Left renal cortex interstitium (tissue), 4 donors: ENCODE results near the gene KIF17. TPM values are rescaled to one million over a fixed set of nuclear protein-coding genes. Genes with fewer than 3 reads are reported as not detected.

Experiments
- DNase-seq, 4 donors: peaks; one replicate each; pipeline ENCODE4 v3.0.0-alpha.2; 2013; ENCODE audit warnings: low read depth in 4 of 4, low spot score in 2 of 4, missing footprints in 1 of 4
- polyA plus RNA-seq, 4 donors: library from polyadenylated mRNA; unstranded; fragments of 120-200 nt; gene quantifications; one replicate each; pipeline ENCODE4 v1.2.1, GENCODE V29; 2013; ENCODE audit not compliant: insufficient read length in 4 of 4

KIF17 gene
- 1 to 10 TPM; 3.7 to 7.1 (median 4.7) TPM for polyA plus RNA-seq

DNA sequence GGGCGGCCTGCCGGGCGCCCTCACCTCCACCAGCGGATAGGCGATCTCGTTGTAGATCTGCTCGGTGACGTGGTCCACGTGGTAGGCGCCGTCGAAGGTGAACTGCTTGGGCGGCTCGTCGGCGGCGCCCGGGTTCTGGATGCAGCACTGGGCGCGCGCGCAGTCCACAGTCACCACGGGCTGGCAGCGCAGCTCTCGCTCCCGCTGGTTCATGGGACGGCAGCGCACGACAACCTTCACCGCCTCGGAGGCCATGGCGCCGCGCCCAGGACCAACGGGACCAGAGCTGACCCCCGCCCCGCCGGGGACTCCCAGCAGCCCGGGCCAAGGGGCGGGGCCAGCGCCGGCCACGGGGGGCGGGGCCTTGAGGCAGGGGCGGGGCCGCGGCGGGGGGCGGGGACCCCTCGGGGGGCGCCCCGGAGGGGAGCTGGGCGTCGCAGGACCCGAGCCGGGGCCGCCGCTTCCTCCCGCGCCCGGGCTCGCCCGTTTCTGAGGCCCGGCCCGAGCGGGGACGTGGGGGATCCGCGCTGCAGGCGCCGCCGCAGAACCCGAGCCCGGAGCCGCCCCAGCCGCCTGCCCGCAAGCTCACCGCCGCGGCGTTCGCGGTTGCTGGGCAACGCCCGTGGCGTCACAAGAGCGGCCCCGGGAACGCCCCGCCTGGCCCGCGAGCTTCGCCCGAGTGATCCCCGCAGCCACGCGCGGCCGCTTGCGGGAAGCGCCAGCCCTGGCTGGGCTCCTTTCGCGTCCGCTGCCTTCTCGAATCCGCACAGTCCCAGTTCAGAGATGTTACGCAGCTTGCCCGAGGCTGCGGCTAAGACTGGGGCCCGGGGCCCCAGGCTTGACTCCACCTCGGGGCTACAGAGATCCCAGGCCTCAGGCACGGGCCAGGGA lies at the start of gene KIF17:
Gene KIF17, minus strand, starts transcription at position 556 of the 891 bp plus-strand sequence. Its CDS starts 301 bp downstream, at position 255.
- DNase-seq, result peak in 1 of 4 donors; percentile 64

DNA sequence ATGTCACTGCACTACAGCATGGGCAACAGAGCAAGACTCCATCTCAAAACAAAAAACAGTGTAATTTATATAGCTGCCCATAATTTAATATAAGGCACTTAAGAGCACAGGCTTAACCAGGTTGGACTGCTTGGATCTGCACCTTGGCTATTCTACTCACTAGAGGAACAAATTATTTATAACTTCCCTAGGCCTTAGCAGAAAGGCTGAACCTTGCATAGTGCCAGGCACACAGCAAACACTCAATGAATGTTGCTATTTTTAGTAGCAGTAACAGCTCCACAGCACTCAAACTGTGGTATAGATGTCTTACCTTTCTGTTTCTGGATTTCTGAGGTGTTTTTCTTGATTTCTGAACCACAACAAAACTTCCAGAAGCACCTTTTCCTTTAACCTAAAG lies 49.5 kb upstream of the KIF17 start:
- no peak for DNase-seq

DNA sequence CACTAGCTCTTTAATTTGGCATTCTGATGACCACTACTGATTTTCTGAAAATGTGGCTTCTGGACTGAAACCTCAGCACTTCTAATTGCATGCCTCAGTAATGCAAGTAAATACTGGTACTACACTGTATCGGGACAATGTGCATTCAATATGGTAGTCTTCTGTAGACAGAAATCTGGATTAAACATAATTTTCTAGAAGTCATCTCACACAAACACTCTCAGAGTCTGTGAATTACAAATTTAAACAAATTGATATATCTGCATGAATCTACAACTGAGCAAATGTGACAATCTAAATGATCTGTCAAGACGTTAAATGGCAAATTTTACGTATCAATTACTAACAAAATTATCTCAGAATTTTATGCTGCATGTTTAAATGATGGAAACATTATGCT lies 45.6 kb upstream of the KIF17 start:
- no peak for DNase-seq

DNA sequence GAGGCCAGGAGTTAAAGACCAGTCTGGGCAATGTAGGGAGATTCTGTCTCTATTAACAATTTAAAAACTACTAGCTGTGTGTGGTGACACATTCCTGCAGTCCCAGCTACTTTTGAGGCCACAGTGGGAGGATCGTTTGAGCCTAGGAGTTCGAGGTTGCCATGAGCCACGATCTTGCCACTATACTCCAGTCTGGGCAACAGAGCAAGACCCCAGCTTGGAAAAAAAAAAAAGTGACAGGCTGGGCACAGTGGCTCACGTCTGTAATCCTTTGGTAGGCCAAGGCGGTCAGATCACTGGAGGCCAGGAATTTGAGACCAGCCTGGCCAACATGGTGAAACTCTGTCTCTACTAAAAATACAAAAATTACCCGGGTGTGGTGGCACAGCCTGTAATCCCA lies 42.5 kb upstream of the KIF17 start:
- DNase-seq, result no peak

DNA sequence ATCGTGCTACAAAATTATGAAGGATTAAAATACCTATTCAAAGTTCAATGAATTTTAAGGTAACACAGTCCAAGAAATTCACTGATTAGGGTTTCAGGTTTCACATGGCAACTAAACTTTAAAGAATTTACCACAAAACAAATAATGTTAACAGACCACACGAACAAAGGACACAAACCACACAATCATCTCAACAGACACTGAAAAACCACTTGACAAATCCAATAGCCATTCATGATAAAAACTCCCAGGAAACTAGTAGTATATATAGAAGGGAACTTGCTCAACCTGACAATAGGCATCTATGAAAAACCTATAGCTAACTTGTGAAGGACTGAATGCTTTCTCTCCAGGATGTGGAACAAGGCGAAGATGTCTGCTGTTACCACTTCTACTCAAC lies 35.8 kb upstream of the KIF17 start:
- DNase-seq, result no peak

DNA sequence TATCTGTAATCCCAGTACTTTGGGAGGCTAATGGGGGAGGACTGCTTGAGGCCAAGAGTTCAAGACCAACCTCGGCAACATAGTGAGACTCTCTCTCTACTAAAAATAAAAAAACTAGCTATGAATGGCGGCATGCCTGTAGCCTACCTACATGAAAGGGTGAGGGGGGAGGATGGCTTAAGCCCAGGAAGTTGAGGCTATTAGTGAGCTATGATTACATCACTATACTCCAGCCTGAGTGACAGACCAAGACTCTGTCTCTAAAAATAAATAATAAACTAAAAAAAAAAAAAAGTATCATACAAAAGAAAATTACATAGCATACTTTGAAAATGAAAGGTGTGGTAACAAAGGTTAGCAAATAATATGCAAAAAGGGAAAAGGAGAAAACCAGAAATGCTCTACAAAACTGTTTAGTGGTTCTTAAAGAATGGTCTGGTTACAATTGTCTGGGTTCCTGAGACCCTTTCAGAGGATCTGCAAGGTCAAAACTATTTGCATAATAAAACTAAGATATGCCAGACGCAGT lies 33.7 kb upstream of the KIF17 start:
- no peak for DNase-seq

DNA sequence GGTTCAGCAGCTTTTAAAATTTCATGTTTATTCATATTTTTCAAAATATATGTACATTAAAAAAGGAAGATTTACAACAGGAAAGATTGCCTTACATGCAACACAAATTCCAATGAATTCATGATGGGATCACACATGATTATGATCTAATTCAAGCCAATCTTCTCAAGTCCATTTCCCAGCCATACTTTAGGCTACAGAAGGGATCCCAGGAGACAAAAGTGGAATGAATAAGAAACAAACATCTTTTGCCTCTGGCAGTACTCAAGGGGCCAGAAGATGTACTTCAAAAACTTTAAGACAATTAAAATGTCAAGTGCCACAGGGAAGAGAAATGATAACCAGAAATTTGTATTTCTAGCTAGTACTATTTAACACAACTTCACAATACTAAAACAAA lies 24.9 kb upstream of the KIF17 start:
- DNase-seq, result no peak

DNA sequence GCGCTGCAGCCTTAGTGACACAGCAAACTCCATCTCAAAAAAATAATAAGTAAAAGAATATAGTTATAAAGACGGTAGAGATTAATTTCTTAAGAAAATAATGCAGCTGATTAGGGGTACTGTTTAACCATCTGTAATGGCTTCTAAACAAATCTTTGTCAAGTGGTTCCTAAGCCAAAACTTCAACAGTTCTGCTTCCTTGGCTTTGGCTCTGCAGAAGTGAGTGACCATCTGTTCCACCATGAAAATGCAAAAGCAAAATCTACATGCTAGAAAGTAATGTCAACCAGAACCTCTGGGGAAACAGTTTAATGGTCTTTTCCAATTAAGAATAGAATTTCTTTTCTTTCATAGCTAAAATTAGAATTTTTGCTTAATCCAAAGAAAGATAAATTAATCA lies 23.0 kb upstream of the KIF17 start:
- no peak for DNase-seq

DNA sequence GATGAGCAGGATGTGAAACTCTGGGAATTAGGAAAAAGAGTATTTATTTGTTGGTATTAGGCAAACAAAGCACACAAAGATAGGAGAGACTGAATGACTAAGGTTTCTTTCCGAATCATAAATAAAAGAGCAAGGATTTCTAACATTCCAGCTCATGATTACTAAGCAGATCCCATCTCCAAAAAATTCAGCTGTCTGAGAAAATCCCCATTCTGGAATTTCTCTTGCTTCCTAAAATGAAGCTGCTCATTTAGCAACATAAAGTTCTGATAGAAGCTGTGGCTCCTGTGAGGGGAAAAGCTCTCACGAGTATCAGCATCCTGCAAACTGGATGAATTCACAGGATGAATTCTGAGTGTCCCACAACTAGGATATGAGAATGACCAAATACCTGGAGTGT lies 21.4 kb upstream of the KIF17 start:
- DNase-seq, result no peak

DNA sequence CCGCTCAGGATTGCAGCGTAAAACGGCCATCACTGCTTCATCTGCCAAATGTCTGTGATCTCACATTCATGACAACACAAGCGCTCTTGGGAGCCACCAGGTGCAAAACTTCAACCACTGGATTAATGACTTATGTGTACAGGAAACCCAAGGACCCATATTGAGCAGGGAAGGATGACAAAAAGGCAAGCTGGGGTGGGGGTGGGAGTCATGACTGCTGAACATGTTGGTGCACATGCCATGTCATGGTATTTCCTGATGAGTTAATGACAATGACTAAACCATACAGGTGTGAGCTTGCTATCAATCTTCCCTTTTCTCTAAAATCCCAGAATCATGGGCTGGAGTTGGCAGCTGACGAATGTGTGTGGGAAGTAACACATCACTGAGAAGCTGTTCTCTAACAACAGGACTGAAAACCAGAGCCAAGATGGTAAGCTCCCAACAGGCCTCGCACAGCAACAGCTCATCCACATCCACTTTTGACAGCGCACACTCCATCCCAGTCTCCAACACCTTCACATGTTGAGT lies 17.8 kb upstream of the KIF17 start:
- DNase-seq, result no peak

DNA sequence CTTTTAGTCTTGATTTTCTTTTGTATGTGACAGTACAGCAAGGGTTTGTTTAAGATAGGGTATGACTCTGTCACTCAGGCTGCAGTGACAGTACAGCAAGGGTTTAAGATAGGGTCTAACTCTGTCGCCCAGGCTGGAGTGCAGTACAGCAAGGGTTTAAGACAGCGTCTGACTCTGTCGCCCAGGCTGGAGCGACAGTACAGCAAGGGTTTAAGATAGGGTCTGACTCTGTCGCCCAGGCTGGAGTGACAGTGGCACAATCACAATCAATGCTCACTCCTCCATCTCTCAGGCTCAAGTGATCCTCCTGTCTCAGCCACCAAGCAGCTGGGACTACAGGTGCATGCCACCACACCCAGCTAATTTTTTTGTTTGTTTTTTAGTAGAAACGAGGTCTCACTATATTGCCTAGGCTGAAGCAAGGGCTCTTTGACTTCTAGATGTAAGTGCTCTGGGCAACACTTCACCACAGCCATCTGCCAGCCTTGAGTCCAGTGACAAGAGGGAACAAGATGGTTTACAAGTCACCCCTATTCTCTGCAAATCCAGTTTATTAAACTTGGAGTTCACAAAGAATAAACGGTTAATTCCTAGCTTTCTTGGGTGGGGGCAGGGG lies 15.7 kb upstream of the KIF17 start:
- DNase-seq, result no peak

DNA sequence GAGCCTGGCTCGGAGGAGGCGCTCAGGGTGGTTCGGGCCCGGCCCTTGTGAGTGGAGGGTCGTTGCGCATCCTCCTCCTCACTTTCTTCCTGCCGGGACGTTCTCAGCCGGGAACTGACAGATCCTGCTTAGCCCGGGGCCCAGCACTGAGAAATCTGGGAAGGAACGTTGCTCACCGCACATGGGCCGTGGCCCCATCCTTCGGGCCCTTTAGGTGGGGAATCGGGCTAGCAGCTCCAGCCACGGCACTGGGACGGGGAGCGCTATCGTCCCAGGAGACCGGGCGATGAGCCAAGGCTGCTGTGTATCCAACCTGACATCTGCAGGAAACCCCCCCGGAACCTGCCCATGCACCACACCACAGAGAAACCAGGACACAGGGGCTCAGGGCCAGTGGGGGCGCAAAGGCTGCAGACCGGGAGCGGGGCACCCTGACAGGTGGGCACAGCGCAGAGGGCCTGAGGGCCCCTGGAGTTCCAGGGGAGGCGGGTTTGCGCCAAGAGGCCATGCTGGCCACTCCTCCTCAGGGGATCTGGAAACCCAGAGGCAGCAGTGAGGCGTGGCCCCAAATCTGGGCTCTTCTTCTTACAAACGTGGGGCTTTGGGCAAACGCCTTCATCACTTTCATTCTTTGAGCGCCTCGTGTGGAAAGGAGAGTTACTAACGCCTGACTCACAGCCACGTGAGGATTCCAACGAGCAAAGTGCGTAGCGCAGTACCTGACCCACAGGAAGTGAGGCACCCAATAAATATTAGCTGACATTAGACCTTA lies 15.0 kb upstream of the KIF17 start, which contains the start of gene SH2D5:
Gene SH2D5, minus strand, starts transcription at position 116 of the 772 bp plus-strand sequence. CDS start 4,659 bp downstream, outside the sequence.
- DNase-seq, result peak in 1 of 4 donors; percentile 69

DNA sequence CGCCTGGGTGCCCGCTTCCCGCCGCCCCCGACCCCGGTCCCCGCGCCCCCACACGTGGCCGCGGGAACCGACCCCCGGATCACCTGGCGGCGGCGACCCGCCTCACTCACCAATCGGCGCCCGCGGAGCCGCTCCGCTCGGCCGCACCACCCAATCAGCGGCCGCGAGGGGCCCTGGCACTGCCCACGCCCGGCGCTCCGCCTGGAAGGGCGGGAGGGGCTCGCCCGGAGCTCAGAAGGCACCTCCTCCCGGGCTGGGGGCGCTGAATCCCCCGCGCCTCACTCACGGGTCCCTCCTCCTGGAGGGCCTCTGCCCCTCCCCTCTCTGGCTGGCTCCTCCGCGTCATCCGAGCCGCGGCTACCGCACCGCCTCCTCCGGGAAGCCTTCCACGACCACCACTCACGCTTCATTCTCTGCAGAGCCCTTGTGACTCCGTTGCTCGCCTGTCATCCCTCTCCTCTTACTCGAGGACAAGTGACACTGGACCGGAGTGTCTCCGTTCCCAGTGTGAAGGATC lies 14.3 kb upstream of the KIF17 start:
- DNase-seq, result peak in 1 of 4 donors; percentile 63

DNA sequence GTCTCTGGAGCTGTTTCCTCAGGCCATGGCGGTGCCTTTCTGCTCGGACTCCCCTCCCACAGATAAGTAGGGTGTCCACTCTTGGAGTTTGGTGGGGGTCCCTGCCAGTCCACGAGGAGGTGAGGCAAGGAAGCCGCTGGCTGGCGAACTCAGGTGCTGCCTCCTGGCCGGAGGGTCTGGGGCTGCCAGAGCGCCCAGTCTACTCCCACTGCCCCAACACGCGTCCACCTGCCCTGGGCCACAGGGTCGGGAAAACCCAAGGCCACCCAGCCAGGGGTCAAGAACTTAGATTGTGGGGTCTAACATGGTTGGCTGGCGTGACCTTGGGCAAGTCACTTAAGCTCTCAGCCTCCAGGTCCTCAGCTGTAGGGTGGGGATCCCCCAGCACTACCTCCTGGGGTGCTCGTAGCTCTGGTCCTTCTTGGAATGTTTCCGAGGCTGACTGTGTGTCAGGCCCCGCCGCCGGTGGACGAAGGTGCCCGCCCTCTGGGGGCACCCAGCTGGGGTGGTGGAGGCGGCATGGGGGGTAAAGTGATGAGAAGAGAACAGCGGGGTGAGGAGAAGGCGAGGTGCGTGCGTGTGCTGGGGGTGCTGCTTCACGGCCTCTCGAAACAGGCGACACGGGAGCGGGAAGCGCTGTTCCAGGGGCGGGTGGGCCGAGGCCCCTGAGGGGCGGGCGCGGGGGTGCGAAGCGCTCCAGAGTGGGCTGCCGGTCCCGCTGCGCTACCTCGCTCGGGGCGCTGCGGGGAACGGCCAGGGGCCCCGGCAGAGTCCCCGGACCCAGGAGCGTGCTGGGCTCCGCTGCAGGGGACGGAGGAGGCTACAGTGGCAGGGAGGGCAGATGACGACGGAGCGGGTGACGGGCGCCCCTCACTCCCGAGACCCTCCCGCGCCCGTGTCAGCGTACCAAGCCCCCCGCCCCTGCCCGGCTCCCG lies 13.5 kb upstream of the KIF17 start:
- no peak for DNase-seq

DNA sequence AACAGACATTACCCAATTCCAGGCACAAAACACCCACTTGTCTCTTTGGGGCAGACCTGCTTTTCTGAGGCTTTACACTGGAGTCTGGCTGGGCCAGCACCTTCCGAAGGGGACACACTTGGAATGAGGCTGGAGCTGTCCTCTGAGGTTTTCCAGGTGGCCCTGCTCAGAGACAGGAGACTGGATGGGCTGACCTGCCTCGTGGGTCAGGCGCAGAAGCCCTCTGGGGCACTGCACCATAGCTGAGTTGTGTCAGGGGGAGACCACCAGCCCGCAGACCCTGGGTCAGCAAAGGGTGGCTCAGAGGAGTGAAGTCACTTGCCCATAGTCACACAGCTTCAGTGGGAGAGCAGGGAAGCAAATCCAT lies 12.9 kb upstream of the KIF17 start:
- no peak for DNase-seq

DNA sequence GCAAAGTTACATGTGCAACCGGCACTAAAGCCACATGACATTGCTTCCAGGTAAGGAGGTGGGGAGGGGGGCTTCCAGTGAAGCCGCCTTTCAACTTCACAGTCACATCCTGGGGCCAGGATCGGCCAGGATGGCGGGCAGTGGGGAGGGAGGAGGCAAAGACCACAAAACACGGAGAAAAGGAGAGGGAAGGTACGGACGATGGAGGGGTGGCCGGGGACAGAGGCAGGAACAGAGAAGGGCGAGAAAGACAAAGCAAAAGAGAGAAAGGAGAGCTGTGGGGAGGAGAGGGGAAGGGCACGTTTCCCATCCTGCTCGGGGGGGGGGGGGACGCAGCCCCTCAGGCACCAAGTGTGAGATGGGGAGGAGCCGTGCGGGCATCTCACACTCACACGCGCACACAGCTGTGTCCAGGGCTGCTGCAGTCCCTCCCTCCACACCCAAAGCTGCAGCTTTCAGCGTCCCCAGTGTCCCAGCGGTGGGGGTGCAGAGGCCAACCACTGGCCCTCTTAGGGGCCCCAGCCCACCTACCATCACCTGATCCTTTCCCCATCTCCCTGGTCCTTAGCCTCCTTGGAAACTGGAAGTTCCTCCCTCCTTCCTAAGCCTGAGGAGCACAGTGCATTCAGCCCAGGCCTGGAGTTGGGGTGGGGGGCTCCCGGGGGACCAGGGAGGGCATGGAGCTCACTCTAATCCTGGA lies 12.3 kb upstream of the KIF17 start:
- no peak for DNase-seq

DNA sequence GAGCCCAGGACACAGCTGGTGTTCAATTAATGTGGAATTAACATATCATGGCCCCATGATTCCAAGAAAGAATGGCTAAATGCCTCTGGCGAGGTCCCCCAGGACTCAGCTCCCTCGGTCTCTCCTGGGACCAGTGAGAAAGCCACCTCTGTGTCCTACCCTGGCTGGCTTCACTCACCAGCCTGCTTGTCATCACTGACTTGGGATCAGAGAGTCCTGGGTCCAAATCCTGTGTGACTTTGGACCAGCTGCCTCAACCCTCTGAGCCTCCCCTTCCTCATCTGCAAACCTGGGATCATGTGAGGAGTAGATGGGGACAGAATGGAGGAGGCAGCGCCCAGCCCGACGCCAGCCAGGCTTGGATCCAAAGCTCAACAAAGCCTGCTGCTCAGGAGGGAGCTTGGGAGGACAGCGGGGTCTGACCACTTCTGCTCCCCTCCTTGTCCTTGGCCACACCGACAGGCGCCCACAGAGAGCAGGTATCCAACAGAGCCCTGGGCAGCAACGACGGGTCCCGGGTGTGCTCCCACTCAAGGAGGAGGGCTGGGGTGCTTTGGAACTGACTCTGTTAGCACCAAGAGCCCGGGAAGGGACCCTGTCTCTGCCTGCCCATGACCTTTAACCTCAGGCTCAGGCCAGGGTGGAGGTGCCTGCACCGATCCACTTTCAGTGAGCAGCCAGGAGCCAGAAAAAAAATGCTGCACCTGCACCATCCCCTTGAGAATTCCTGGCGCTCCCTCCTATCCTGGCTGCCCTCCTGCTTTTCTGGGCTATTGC lies 11.5 kb upstream of the KIF17 start:
- no peak for DNase-seq
